GM18519 (cell line): Measurements from ENCODE around the gene AKR1C1.
"Not testable (repeated sequence)": the region's sequence is repeated elsewhere in the genome, so short reads cannot be mapped to it uniquely, and the experiment has no call there.

Experiments used
- ATAC-seq: cut with Tn5 transposase; IDR thresholded peaks from one replicate; pipeline ENCODE4 v1.9.1; 2021; ENCODE audit warnings: mild to moderate bottlenecking, moderate library complexity; ENCODE audit not compliant: unreplicated experiment, low FRiP score

The AKR1C1 gene

DNA sequence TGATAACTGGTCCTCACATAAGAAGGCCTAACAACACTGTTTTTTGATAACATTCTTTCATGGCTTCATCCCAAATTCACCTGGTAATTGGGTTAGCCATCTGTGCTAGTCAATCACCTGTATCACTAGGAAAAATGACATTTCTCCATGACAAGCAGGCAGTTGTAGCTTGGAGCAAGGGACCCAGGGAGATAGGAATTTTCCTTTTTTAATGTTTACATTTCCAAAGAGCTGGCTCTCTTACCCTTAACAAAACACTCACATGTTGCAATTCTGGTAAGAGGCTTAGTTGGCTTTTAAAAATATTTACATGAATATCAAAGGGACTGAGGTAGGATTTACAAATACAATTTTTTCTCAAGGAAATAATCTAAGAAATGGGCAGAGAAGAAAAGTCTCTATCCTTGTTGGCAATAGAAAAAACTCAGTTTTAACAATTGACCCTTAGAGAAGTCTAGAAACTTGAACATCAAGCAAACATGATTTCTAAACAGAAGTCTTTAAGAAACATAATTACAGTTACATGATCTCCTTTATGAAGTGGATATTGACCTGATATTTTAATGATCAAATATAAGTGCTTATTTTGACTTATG, 16.1 kb upstream of the AKR1C1 start:
- ATAC-seq = no peak

DNA sequence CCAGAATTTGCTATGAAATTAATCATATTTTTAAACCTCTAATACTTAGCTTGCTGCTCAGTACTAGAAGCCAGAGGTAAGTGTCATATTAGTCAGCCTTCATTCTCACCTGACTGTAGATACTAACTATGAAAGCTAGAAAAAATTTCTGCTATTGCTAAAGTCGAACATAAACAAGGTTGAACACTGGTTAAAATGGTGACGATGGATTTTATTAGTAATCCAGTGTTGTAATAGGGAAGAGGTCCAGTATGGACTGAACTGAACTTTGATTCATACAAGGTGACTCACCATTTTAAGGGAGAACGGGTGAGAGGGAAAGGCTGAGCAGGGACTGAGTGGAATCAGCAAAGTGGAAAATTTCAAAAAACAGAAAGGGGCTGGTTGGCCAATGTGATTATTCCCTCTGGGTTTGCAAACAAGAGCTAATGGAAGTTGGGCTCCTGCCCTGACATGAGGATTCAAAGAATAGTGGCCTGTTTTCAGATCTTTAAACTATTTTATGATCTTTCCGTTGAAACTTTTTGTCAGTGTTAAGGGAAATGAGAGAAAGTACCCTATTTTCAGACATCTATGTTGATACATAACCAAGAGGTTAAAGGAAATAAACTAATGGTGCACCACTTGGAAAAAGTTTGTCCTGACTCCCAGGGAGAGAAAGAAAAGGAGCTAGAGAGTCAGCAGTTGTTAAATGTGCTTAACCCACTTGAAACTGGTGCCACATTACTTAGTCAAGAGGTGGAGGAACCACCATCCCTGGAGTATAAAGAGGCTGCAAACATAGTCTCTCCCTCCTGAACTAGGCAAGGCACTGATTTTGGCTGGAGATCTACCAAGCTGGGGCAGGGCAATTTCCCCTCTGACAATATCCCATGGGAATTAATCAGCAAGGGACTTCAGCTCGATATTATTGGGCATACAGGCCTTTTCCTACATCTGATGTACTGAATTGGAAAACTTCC, 15.3 kb upstream of the AKR1C1 start:
- ATAC-seq = no peak

DNA sequence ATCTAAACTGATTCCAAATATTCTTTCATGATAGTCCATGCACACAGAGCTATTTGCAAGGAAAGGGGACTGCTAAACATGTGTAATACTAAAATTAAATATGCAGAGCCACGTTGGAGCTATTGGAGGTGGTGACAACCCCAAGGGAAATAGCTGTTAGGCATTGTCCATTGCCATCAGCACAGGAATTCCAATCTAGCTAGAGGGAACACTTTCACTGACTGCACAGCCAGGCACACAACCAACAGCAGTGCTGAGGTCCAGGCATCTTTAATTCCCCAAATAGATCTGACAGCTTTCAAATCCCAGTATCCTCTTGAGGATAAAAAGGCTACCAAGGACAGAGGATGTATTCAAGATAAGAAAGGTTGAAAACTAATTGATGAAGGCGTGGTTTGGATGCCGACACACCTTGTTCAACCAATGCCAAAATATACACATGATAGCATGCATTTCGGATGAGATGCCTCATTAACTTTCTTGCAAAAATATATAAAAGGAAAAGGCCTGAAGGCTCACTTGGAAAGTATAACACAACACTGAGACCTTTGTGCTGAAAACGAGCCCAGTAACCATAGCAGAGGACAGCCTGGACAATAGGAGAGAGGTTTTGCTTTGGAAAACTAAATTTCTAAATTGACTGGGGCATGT, 11.6 kb upstream of the AKR1C1 start:
- ATAC-seq = not testable (repeated sequence)

DNA sequence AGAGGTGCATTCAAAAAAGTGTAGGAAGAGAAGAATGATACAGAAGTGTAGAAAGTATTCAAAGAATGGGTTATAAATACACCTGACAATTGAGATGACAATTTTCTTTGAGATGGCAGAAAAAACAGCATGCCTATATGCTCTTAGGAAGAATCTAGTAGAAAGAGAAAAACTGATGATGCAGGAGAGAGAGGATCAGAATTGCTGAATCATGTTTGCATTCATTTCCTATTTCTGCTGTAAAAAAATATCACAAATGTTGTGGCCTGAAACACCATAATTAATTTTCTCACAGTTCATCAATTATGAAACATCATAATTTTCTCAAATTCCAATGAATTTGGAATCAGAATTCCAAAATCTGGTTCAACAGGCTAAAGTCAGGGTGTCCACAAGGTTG, 9.8 kb upstream of the AKR1C1 start:
- ATAC-seq = no peak

DNA sequence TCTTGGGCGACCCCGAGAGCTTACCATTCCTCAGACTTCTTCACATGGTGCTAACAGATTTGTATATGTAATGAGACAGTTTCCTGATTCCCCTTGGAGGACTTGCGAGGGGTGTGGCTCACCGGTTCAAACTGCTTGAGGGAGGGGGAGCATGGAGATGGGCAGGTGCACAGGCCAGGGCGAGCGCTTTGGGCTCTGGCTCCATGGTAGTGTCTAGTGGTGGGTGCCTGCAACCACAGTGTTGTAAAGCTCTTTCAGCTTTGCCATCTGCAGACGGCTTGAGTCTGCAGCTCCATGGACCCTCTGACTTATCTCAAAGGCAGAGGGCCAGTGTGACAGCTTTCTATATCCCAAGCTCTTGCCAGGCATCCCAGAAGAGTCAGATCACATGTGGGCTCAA, 7.1 kb upstream of the AKR1C1 start:
- not testable (repeated sequence) for ATAC-seq

DNA sequence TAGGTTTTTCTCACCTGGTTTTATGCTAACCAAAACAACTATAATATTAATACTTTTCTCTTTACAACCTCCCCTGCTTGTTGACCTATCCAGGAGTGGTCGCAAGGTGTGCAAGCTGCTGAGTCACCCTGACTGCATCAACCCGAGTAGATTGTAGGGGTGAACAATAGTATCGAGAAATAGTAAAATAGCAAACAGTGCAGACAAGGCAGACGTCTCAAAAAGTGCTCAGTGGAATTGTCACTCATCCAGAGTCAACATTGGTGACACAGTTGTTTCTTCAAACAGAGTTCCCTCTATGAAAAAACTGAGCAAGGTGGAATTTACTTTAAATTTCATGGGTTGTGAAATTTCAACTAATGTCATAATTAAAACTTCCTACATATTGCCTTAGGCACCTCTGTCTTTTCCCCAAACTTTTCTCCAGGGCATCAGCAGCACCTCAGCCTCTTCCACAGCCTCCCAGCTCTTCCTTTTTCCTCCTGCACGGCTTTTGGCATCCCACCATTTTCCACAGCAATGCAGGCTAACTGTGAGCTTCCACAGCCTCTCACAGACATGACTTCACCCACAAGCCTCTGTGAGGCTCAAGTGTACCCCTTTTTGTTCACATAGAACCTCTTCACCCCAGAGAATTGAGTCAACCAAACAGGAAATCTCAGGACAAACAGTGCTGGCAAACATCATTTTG, 6.1 kb upstream of the AKR1C1 start:
- ATAC-seq = not testable (repeated sequence)

DNA sequence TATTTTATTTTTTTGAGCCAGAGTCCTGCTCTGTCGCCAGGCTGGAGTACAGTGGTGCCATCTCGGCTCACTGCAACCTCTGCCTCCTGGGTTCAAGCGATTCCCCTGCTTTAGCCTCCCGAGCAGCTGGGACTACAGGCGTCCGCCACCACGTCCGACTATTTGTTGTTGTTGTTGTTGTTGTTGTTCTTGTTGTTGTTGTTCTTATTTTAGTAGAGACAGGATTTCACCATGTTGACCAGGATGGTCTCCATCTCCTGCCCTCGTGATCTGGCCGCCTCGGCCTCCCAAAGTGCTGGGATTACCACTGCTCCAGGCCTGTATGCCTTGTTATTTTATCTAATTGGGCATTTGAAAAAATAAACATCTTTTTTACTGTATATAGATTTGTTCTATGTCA, 1.7 kb upstream of the AKR1C1 start:
- ATAC-seq = not testable (repeated sequence)

DNA sequence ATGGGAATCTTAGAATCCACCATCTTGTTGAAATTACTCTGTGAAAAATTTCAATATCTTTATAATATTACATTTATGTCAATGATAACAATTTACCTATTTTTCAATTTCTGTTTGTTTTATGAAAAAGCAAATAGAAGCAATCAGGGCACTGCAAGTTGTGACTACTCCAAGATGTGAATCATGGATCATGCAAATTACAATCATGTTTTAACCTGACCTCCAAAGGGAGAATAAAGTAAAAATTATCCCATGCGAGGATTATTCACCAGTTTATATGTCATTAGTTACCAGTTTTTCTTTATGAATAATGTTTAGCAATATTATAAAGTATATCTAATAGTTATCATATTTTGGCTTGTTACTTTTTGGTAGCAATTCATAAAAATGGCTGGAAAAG, 907 bp upstream of the AKR1C1 start:
- not testable (repeated sequence) for ATAC-seq

DNA sequence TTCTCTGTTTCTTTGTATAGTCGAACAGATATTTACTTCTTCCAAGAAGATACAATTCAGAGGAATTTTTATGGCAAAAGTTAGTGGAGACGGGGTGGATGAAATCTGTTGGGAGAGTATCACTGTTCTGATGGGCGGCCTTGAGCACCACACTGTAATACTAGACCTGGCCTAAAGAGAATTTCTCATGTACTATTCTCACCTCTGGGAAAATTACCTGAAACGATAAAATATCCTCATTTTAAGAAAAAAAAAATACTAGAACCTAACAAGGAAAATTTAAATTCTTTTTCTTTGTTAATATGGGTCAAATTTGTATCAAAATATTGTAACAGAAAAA, 570 bp downstream of the AKR1C1 start:
- not testable (repeated sequence) for ATAC-seq

DNA sequence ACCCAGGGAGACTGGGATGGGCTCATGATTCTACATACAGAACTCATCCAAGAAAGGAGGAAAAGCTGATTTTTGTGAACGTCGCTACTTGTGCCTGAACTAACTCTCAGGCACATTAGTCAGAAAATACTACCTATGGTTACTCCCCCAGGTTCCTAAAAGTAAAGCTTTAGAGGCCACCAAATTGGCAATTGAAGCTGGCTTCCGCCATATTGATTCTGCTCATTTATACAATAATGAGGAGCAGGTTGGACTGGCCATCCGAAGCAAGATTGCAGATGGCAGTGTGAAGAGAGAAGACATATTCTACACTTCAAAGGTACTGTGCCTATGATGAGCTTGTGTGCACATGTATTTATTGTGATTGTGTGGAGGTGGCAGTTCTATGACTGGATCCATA, 2.5 kb downstream of the AKR1C1 start:
- ATAC-seq = not testable (repeated sequence)

DNA sequence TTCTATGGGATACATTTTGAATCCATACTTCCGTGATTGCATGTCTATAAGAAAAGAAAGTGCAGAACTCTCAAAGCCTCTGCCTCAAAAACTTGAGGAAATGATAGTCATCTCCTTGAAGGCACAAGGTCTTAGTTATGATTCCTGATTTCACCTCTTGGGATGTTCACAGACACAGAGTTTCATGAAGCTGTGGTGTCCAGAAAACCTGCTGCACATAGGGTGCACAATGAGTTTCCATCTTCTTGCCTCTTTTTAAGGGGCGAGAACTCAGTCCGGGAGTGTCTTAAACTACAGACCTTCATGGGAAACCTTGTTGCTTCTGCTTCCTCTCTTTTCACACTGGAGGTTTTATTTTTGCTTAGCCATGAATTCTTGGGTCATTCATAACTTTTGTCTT, 4.0 kb downstream of the AKR1C1 start:
- ATAC-seq = not testable (repeated sequence)

DNA sequence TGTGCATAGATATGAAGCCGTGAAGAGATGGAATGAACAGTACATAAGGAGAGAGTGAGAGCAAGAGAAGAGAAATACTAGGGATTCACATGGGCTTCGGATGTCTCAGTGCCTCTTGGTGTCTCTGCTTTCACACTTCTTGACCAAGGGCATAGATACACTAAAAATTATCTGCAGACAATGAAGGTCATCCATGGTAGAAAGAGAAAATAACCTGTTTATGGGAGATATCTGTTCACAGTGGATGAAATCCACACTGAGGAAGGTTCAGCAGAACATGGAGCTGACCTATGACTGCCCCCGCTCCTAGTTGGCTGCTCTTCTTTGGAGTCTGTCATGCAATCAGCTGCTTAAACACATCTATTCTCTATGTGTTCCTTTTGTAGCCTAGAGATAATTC, 6.1 kb downstream of the AKR1C1 start:
- ATAC-seq = not testable (repeated sequence)

DNA sequence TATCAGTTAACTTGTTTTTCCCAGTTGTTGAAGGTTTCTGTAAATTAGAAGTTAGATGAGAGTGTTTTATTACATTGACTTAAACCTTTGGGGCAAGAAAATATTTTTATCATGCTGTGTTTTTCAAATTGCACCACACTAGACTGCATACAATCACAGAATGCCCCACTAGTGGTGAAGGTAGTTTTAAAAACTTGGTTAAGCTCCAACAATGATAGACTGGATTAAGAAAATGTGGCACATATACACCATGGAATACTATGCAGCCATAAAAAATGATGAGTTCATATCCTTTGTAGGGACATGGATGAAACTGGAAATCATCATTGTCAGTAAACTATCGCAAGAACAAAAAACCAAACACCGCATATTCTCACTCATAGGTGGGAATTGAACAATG, 7.1 kb downstream of the AKR1C1 start:
- ATAC-seq = not testable (repeated sequence)

DNA sequence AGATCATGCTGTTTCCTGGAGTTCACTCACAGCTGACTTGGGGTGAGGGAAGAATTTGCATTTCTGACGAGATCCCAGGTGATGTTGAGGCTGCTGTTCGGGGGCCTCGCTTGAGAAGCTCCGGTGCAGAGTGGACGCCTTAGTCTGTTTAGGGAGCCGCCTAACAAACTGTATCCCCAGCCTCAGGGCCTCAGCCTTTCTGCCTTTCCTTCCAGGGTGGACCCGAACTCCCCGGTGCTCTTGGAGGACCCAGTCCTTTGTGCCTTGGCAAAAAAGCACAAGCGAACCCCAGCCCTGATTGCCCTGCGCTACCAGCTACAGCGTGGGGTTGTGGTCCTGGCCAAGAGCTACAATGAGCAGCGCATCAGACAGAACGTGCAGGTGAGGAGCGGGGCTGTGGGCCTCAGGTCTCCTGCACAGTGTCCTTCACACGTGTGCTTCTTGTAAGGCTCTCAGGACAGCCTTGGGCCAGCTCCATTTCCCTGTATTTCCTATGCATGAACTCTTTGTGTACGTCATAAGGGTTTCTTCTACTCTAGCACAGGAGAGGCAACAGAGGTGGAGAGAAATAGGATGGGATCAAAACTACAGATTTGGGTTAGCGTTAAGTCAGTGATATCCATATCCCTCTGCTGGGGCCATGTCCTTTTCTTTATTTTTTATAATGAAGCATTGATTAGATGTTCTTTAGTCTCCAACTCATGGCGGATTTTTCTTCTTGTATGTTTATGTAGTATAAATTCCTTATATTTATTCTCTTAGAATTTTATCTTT, 9.3 kb downstream of the AKR1C1 start:
- not testable (repeated sequence) for ATAC-seq

DNA sequence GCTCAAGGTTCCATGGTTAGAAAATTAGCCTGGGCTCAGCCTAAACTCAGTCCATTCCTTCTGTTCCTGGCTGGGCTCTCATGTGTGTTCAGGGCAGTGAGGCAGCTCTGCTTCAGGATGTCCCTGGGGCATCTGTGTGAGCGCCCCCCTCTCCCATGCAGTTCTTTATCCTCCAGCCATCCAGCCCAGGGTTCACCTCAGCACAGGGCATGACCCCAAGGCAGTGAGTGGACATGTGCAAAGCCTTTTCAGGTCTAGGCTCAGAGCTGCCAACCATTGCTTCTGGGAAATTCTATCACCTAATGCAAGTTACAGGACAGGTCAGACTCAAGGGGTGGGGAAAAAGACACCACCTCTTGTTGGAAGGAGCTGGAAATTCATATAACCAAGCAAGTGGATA, 10.1 kb downstream of the AKR1C1 start:
- ATAC-seq = not testable (repeated sequence)

DNA sequence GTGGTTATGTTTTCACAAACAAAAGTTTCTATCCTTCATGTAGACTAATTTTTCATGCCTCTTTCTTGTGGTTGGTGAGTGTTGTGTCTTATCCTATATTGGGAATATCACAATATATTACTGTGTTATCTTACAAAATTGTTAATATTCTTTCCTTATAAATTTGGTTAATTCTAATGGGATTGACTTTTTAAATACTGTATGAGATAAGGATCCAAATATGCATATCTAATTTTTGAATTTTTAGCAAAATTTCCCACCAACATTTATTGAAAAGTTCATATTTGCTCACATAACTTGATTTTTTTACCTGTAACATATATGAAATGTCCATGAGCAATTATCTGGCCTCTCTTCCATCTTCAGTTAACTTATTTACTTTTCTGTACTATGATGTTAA, 11.2 kb downstream of the AKR1C1 start:
- not testable (repeated sequence) for ATAC-seq

DNA sequence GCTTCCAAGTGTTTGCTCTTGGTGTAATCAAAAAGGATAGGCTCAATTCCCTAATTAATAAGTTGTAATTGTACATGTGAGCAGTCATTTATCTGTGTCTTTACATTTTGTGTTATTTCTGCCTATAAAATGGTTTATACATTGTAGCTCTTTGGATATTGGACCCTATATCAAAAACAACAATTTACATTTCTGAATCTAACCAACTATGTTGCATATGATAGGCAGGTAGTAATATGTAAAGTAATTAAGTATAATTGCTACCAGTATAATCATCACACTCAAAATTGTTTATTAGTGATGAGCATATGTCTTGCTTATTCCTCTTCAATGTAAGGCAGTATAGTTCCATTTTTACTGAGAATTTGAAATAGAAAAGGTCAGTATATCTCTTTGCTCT, 13.8 kb downstream of the AKR1C1 start:
- no peak for ATAC-seq

DNA sequence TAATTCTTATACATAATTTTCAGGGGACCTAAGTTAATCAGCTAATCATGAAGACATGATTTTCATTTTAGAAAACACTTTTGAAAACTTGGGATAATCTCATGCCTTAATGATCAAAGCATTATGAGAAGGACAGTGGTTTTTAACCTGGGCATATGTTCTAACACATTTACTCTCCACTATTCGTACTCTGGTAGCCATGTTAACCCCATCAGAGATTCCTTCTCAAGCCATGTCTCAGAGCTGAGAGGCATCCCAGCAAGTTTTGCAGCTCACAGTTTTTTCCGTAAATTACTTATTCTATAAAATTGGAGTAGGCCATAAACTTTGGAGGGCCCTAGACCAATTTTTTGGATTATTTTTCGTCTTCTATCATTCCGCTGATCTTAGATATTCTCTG, 15.7 kb downstream of the AKR1C1 start:
- ATAC-seq = no peak

DNA sequence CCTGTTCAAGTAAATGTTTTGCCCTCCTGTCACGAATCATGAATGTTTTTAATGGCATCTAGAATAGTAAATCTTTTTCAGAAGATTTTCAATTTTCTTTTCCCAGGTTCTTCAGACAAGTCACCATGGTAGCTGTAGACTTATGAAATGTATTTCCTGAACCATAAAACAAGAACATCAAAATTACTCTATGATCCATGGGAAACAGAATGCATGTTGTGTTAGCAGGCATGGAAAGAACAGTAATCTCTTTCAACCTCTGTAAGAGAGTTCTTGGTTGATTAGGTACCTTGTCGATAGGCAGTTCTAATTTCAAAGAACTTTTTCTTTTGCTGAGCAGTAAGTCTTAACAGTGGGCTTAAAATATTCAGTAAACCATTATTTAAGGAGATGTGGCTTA, 17.6 kb downstream of the AKR1C1 start:
- no peak for ATAC-seq
